AG20443 (cell line): Measurements from ENCODE around the gene POLR1A.
A peak's percentile ranks its signal among the peaks of the same experiment; 100 is the strongest.

Experiments used
- DNase-seq: peaks from one replicate; pipeline ENCODE4 v3.0.0; 2012; ENCODE audit warnings: low spot score, mixed read lengths

Gene POLR1A

GRCh38 chr2:86105252-86105968, at the start of gene POLR1A:
Gene POLR1A (minus strand): TSS chr2:86105886. CDS start chr2:86105776, 110 bp downstream.
- peak; percentile 87 for DNase-seq

GRCh38 chr2:86150502-86150901, 44.8 kb upstream of the POLR1A start:
- DNase-seq: no peak

- DNase-seq: no peak
These were observed 42.1 kb upstream of the POLR1A start for GRCh38 chr2:86147793-86148192.

- DNase-seq: no peak
These were observed 38.4 kb upstream of the POLR1A start for GRCh38 chr2:86143926-86144685.

- no peak for DNase-seq
These were observed 37.6 kb upstream of the POLR1A start for GRCh38 chr2:86143307-86143706.

- DNase-seq: no peak
These were observed 37.0 kb upstream of the POLR1A start for GRCh38 chr2:86142436-86143257.

- no peak for DNase-seq
These were observed 35.3 kb upstream of the POLR1A start for GRCh38 chr2:86140969-86141392.

- no peak for DNase-seq
These were observed 34.3 kb upstream of the POLR1A start for GRCh38 chr2:86139981-86140380.

- DNase-seq: no peak
These were observed 33.3 kb upstream of the POLR1A start for GRCh38 chr2:86138736-86139625.

- DNase-seq: no peak
These were observed 30.5 kb upstream of the POLR1A start for GRCh38 chr2:86136141-86136540.

- no peak for DNase-seq
These were observed 30.0 kb upstream of the POLR1A start for GRCh38 chr2:86135653-86136052.

- no peak for DNase-seq
These were observed 29.0 kb upstream of the POLR1A start for GRCh38 chr2:86134709-86135108.

GRCh38 chr2:86124683-86125082, 19.0 kb upstream of the POLR1A start:
- no peak for DNase-seq

- no peak for DNase-seq
These were observed 17.7 kb upstream of the POLR1A start for GRCh38 chr2:86123328-86123925.

GRCh38 chr2:86118130-86118529, 12.4 kb upstream of the POLR1A start:
- DNase-seq: no peak

- DNase-seq: no peak
These were observed 1.3 kb upstream of the POLR1A start for GRCh38 chr2:86107031-86107430.

GRCh38 chr2:86105969-86106945, 571 bp upstream of the POLR1A start, which contains the start of gene PTCD3:
Gene PTCD3 (plus strand): TSS chr2:86106235. CDS start chr2:86106248, 13 bp downstream.
- DNase-seq: peak; percentile 94

GRCh38 chr2:86102157-86102556, 3.5 kb downstream of the POLR1A start:
- DNase-seq: no peak

GRCh38 chr2:86097913-86098312, 7.8 kb downstream of the POLR1A start:
- DNase-seq: no peak
